Activated naive CD4-positive, alpha-beta T cell (primary cell): ENCODE measurements around the gene CALML6.

ENCODE experiments used
- DNase-seq, 4 experiments: peaks; one replicate each; lab custom pipeline; 2025; lab: John Stamatoyannopoulos, UW

CALML6 gene

DNA sequence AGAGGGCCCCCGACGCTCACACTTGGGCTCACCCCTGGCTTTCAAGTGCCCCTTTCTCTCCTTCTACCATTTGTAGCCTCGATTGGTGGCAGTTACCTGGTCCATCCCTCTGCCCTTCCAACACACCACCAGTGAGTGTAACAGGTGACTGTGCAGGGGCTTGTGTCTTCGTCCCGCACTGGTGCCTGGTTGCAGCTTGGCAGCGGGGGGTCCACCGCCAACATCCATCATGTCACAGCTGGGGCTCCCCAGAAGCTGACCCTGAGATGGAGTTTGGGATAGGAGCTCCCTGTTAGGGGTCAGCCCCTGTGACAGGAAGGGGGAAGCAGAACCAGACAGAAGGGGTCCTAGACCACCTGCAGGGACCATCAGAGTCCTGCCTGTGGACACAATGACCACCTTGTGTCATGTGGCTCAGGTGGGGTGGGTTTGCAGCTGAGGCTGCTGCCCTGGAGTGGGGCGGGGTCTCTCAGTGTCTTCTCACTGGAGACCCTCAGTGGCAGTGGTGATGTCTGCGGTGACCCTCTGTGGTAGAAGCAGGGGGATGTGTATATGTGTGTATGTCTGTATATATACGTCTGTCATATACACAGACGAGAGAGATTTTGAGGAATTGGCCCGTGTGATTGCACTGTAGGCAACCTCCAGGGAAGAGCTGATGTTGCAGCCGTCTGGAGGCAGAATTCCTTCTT is 3.6 kb upstream of the CALML6 start:
- DNase-seq = no peak

DNA sequence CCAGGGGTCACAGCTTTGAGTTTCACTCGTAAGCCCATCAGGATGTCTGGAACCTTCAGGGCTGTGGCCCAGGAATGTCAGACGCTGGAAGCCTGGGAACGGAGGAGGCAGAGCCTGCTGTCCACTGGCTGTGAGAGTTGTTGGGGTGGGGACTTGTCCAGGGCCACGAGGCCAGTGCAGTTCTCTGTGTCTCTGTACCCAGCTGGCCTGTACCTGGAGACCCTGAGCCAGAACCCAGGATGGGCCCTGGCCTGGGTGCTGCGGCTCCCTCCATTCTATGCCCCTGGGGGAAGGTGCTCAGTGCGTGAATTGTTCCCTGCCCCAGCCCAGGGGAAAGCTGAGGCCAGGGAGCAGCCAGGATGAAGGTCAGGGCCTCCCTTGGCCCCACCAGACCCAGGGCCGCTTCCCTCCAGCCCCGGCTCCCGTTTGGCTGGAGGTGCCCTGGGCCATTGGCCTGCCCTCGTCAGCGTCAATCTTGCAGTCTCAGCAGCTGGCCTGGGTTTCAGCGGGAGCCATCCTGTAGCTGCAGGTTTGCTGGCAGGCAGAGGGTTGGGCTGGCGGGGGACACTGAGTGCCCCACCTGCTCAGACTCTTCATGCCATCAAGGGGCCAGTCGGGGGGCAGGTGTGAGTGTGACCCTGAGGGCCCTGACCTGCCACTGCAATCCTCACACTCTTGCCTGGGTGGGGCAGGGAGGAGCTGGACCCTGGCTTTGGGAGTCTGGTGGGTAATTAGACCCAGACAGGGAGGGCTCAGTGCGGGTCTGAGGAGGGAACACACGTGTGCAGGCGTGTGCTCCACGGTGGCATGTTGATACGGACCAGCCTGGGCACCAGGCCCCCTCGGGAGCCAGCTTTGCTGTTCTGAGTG is 724 bp upstream of the CALML6 start:
- no peak for DNase-seq

- no peak for DNase-seq
Observed at GRCh38 chr1:1915911-1916840, 1.1 kb downstream of the CALML6 start.

DNA sequence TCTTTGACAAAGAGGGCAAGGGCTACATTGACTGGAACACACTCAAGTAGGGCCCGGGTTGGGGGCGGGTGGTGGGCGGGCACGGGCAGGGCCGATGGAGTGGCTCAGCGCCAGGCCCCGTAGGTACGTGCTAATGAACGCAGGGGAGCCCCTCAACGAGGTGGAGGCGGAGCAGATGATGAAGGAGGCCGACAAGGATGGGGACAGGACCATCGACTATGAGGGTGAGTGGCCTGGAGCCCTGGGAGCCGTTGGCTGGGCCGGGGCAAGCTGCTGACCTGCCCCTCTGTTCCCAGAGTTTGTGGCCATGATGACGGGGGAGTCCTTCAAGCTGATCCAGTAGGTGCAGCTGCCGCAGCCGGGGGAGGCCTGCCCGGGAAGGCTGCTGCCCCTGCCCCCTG is 1.8 kb downstream of the CALML6 start:
- no peak for DNase-seq

DNA sequence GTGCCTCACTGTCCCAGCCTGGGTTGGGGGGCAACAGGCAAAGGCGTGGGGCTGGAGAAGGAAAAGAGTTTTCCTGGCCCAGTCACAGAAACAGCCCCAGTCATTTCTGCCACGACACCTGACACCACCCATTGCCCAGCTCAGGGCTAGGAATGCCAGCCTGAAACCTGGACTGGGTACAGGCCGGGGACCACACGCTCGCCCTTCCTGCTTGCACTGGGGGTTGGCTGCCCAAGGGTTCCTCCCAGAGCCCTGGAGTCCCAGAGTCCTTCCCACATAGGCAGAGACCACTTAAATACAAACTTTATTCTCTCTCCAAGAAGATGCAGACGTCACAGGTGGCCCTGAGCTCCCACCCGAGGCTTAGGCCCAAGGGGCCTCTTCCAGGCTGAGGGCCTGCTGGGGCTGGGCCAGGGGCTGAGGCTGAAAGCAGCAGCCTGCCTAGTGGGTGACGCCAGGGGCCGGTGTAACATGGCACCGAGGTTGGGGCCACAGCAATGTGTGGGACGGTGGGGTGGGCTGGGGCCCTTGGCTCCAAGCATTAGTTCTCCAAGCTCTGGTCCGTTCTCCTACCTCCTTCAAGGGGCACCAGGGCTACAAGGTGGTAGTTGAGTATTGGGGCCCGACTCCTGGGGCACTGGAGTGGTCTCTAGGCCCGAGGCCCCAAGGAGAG is 2.4 kb downstream of the CALML6 start:
- no peak for DNase-seq

- no peak for DNase-seq
Observed at GRCh38 chr1:1917995-1918900, 3.2 kb downstream of the CALML6 start.

GRCh38 chr1:1918901-1919303 is 3.8 kb downstream of the CALML6 start, which contains the start of gene TMEM52:
Gene TMEM52 (minus strand): TSS chr1:1919279. CDS start chr1:1919265, 14 bp downstream.
- peak in 2 of 4 experiments; percentile 47 to 52 for DNase-seq

DNA sequence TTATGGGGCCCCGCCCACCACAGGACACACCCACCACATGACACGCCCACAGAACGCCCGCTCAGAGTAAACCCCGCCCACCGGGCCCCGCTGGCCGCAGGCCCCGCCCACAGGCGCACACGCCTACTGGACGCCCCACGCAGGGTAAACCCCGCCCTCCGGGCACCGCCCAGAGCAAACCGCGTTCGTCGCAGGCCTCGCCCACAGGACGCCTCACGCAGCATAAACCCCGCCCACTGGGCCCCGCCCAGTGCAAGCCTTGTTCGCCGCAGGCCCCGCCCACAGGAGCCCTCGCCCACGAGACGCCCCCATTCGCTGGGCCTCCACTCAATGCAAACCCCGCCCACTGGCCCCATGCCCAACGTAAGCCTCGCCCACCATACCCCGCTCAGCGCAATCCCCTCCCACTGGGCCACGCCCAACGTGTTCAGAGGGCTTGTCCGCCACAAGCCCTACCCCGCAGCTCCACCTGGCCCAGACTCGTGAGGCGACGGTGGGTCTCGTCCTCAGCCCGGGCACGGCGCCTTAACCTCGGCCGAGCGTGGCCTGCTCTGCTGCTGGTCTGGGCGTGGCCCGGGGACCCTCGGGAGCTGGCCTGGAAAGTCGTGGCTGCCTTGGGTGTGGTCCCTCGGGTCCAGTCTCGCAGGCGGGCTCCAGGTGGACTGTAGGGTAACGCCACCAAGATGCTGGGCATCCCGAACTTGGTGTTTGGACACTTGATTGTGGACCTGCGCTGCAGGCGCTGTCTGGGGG is 4.4 kb downstream of the CALML6 start:
- peak; percentile 90 to 100 (median 96) for DNase-seq

DNA sequence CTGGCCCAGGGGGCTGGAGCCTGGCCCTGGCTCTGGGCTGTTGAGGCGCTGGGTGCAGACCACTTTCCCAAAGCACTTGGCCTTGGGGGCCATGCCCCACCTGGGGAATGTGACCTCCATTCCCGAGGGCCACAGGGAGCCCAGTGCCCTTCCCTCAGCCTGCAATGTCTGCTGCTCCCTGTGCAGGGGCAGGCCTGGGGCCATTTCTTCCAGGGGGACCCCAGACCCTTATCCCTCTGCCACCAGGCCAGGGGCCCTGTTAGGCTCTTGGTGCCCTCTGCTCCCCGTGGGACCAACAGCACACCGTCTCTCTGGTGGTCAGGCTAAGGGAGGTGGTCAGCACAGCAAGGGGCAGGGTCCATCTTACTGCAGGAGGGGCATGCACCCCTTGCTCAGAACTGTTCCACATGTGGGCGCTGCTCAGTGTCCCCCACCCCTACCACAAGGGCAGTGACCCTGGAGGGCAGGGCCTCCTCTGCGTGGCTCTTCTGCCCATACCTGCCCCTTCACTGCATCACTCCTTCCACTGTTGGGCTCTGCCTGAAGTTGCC is 5.1 kb downstream of the CALML6 start:
- DNase-seq = no peak

DNA sequence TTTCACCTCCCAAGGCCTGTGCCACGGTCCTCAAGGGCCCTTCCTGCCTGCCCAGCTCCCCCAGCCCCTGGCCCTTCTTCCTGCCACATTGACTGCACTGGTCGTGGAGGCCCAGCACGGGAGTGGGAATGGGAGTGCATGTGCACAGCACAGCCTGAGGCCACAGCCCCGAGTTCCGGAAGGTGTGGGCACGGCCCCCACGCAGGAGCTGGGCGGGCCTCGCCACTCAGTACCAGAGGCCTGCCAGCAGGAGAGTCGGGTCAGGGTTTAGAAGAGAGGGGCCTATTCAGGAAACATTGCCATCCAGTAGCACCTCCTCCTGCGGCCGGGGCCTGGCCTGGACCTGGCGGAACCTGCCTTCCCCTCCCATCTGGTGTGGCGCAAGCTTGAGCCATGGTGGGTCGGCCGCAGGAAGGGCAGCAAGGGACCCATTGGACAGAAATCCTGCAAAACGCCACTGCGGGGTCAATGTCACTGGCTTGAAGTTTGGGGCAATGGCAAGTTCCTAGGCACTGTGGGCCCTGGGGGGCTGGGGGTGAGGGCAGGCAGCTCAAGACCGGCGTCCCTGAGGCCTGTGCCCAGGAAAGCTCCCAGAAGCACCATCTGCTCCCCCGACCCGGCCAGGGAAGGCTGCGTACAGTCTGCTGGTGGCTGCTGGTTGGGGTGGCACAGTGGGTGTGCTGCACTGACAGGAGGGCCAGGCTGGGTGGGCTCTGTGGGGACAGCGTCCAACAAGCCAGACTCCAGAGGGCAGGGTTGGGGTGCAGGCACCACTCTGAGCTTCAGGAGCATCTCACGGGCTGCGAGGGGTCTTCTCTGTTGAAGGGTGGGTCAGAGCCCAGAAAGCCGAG is 5.8 kb downstream of the CALML6 start:
- DNase-seq = no peak

DNA sequence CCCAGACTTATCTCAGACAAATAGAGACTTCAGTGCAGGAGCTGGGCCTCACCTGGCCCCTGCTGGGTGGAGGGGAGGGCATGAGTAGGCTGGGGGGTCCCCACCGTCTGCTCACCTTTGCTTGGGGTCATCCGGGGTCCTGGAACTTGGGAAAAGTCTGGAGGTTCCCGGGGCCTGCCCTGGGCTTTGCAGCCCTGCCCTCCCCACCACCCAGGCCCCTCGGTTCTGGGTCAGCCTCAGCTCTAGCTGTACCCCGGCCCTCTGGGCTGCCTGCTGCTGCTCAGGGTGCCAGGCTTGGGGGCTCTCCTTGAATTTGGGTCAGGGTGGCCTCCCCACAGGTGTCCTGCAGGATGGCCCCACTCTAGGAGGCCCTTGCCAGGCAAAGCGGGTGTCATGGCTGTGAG is 6.4 kb downstream of the CALML6 start:
- DNase-seq = no peak

GRCh38 chr1:1921901-1922701 is 7.0 kb downstream of the CALML6 start:
- DNase-seq = no peak

- no peak for DNase-seq
Observed at GRCh38 chr1:1922702-1922955, 7.6 kb downstream of the CALML6 start.

GRCh38 chr1:1922956-1923833 is 8.1 kb downstream of the CALML6 start:
- DNase-seq = no peak

DNA sequence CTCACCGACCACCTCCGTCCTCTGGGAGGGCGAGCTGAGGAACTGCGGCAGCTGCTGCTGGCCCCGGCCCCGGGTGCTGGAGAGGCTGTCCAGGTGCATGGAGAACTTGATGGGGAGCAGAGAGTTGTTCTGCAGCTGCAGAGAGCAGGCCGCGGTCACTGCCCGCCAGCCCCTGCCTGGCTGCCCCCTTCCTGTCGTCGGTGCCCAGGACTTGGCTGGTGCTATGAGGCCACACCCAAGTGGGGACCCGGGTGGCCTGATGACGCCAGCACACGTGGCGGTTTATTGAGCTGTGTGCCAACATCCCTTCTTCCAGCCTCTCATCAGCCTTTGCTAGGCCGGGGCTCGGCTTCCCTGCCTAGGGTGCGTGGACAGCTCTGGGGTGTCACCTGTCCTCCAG is 9.3 kb downstream of the CALML6 start:
- no peak for DNase-seq

GRCh38 chr1:1924849-1925248 is 9.8 kb downstream of the CALML6 start:
- no peak for DNase-seq
